GM19455 (cell line): ENCODE measurements around the gene RHOF.

Source experiments
- ATAC-seq: cut with Tn5 transposase; IDR thresholded peaks from one replicate; pipeline ENCODE4 v1.9.1; 2021; ENCODE audit not compliant: unreplicated experiment

Gene RHOF

DNA sequence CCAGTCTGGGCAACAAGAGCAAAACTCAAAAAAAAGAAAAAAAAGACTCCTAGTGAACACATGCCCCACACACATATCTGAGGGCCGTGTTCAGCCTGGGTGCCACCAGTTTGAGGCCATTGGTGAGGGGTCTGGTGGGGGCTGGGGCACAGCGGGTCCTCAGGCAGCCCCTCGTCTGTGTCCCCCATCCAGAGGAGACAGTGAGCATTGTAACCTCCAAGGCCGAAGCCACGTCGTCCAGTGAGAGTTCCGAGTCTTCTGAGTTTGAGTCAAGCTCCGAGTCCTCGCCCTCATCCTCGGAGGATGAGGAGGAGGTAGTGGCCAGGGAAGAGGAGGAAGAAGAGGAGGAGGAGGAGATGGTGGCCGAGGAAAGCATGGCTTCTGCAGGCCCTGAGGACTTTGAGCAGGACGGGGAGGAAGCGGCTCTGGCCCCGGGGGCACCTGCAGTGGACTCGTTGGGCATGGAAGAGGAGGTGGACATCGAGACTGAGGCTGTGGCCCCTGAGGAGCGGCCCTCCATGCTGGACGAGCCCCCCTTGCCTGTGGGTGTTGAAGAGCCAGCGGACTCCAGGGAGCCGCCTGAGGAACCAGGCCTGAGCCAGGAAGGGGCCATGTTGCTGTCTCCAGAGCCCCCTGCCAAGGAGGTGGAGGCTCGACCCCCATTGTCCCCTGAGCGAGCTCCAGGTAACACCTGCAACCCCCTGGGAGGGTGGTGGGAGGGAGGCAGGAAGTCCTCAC, 25.9 kb upstream of the RHOF start:
- no peak for ATAC-seq

DNA sequence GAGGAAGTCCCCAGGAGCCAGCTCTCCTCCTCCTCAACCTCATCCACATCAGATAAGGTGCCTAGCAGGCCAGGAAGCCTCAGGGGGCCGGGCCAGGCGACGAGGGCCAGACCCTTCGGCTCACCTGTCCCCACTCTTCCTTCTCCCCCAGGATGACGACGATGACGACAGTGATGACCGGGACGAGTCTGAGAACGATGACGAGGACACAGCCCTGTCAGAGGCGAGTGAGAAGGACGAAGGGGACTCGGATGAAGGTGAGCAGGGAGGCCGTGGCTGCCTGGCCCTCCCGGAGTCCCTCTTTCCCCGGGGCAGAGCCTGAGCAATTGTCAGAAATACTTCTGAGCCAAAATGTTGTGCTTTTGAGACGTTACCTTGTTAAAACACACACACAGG, 24.2 kb upstream of the RHOF start:
- no peak for ATAC-seq

DNA sequence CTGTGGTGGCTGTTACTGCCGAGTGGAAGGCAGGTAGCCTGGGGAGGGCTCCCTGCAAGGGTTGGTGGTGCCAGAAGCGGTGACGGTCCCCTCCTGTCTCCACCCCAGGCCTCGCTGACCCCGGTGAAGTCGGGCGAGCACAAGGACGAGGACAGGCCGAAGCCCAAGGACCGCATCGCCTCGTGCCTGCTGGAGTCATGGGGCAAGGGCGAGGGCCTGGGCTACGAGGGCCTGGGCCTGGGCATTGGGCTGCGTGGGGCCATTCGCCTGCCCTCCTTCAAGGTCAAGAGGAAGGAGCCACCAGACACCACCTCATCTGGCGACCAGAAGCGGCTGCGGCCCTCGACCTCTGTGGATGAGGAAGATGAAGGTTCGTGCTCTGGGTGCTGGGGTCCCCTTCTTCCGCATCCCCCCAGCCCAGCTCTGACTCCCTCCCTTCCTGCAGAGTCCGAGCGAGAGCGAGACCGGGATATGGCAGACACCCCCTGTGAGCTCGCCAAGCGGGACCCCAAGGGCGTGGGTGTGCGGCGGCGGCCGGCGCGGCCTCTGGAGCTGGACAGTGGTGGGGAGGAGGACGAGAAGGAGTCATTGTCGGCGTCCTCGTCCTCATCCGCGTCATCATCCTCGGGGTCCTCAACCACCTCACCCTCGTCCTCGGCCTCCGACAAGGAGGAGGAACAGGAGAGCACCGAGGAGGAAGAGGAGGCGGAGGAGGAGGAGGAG, 23.6 kb upstream of the RHOF start:
- ATAC-seq: no peak

DNA sequence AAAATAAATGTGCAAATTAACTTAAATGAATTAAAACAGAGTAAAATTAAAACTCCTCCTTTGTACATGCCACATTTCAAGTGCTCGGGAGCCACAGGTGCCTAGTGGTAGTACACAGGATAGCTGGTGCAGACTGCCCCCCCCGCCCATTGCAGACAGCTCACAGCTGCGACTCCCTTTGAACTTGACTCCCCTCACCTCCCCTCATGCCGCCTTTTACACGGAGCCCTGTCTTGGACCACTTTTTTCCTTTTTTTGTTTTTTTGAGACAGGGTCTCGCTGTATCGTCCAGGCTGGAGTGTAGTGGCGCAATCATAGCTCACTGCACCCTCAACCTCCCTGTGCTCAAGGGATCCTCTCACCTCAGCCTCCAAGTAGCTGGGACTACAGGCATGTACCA, 21.8 kb upstream of the RHOF start:
- ATAC-seq: no peak

DNA sequence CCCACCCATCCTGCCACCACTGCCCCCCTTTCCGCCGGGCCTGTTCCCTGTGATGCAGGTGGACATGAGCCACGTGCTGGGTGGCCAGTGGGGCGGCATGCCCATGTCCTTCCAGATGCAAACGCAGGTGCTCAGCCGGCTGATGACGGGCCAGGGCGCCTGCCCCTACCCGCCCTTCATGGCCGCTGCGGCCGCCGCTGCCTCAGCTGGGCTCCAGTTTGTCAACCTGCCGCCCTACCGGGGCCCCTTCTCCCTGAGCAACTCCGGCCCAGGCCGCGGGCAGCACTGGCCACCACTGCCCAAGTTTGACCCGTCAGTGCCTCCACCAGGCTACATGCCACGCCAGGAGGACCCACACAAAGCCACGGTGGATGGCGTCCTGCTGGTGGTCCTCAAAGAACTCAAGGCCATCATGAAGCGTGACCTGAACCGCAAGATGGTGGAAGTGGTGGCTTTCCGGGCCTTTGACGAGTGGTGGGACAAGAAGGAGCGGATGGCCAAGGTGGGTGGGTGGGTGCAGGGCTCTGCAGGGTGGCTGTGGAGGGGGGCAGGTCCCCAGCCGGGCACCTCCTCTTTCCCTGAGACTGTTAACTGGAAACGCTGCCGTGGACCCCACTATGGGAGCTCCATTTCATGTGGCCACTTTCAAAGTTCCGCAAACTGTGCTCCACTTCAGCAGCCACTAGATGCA, 21.1 kb upstream of the RHOF start:
- ATAC-seq: no peak

DNA sequence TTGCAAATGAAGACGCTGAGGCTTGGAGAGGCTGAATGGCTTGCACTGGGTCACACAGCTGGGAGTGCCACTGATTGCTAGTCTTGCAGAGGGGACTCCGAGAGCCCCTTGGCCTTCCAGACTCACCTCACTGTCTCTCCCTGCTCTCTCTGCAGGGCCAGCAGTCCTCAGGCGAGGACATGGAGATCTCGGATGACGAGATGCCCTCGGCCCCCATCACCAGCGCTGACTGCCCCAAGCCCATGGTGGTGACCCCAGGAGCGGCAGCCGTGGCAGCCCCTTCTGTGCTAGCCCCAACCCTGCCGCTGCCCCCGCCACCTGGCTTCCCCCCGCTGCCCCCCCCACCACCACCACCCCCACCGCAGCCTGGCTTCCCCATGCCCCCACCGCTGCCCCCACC, 20.5 kb upstream of the RHOF start:
- no peak for ATAC-seq

DNA sequence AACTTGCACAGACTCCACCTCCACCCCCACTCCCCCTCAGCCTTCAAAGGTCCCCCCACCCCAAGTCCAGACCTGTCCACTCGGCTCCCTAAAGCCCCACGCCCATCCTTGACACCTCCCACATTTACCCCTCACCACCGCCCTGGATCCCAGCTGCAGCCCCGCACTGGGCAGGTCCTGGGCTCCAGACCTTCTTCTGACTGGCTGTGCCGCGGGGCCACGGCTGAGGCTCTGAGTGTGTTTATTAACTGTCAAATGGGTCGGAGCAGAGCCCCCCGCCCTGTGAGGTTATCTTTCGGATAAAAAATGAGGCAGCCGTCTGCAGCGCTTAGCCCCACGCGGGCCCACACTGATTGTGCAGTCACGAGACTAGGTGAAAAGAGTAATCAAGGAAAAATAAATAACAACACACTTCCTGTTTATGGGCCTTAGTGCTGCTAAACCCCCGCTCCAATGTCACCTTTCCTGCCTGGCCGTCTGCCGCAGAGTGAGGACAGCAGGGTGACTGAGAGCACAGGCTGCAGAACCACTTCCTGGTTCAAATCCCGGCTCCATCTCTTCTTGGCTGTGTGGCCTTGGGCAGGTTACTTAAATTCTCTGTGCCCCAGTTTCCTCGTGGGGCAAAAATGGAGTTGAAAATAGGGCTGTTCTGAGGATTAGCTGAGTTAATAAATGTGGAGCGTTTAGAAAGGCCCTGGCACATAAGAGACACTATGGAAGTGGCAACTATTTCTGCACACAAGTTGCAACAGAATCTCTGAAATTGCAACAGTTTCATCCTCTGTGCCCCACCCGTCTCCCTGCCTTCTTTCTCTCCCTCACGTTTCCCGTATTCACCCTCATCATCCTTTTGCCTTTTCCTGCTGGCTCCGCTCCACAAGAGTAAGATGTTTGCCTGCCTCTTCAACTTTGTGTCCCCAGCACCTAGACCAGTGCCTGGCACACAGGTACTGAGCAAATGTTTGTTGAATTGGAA, 19.7 kb upstream of the RHOF start:
- no peak for ATAC-seq

DNA sequence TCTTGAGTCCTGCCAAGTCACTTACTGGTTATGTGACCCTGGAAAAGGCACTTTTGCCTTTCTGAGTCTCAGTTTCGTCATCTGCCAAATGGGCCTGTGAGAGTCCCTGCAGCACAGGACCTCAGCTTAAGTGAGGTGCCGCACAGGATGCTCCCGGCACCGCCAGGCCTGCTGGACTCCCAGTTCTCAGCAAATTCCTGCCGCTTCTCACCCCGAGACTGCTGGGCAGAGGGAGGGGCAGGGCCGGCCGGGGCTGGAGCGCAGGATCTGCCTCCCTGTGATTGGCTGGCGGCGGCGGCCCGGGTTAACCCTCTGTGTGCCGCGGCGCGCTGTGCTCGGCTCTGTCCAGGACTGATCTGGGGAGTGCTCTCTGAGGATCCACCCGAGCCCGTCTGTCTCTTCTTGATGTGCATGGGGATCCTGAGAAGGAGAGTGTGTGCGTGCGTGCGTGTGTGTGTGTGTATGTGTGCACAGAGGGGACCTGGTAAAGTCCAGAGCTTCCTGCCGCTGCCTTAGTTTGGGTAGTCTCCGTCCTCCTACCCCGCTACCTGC, 18.9 kb upstream of the RHOF start:
- peak; percentile 14 for ATAC-seq

DNA sequence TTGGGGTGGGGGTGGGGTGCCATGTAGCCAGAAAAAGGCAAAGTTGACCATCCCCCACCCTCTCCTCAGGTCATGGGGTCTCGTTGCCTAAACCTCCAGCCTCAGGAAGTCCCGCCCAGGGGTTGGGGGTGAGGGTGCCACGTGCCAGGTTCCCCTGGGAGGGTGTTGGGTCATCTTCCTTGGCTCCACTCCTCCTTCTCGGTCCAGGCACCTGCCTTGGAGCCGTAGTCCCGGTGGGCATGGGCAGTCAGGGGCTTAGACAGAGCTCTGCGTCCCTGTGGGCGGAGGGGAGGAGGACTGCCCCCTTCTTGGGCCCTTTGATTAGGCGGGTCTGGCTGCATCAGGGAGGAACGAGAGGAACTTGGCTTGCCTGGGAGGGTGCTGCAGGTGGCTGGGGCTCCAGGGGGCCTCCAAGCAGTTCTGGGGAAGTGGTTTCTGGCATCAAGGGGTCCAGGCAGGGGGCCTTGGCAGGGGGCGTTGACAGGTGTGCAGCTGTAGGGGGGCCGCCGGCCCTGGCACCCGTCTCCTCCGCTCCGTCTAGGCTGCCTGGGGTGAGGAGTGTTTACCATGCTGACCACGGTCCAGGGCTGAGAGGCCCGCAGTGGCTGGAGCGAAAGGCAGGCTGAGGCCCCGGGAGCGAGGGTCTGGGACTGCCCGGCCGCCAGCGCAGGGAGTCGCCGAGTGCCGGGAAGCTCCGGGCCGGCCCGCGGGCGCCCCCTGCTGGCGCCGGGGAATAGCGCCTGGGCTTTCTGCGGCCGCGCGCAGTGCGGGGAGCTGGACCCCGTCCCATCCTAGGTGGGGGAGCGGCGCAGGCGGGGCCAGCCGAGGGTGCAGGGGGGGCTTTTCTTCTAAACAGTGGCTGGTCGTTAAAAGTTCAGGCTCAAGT, 18.2 kb upstream of the RHOF start:
- ATAC-seq: peak; percentile 82

DNA sequence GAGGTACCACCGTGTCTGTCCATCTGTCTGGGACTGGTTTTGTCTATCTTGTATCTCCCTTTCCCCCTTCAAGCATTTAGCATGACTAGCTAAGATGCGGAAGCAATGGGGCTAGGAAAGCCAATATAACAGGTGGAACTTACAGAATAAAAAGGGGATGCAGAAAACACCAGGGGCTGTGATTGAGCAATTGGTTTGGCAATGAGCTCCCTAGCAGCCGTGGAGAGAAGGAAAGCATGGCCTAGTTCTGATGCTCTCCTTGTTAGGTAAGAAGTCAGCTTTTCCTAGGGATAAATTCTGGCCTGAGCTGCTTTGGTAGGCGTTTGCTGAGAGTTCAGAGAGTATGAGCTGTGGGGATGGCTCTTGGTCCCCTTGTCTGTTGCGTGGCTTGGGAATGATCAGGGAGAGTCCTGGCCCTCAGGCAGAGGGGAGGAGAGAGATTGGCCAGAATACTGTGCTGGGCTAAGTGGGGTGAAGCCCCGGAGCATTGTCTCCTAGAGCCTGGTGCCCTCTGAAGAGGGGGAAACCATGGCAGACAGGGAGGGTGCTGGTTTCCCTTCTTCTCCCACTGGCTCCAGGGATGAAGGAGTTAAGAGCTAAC, 17.4 kb upstream of the RHOF start:
- no peak for ATAC-seq

DNA sequence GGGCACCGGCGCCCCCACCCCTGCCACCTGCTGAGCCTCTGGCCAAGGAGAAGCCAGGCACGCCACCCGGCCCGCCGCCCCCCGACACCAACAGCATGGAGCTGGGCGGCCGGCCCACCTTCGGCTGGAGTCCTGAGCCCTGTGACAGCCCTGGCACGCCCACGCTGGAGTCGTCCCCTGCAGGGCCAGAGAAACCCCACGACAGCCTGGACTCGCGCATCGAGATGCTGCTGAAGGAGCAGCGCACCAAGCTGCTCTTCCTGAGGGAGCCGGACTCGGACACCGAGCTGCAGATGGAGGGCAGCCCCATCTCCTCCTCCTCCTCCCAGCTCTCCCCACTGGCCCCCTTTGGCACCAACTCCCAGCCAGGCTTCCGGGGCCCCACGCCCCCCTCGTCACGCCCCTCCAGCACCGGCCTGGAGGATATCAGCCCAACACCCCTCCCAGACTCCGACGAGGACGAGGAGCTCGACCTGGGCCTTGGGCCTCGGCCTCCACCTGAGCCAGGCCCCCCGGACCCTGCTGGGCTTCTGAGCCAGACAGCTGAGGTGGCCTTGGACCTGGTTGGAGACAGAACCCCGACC, 16.8 kb upstream of the RHOF start:
- ATAC-seq: no peak

DNA sequence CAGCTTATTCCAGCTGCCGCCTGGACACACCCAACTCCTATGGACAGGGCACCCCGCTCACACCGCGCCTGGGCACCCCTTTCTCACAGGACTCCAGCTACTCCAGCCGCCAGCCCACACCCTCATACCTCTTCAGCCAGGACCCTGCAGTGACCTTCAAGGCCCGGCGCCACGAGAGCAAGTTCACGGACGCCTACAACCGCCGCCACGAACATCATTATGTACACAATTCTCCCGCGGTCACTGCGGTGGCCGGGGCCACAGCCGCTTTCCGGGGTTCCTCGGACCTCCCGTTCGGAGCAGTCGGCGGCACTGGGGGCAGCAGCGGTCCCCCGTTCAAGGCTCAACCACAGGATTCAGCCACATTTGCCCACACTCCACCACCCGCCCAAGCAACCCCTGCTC, 16.2 kb upstream of the RHOF start:
- no peak for ATAC-seq

DNA sequence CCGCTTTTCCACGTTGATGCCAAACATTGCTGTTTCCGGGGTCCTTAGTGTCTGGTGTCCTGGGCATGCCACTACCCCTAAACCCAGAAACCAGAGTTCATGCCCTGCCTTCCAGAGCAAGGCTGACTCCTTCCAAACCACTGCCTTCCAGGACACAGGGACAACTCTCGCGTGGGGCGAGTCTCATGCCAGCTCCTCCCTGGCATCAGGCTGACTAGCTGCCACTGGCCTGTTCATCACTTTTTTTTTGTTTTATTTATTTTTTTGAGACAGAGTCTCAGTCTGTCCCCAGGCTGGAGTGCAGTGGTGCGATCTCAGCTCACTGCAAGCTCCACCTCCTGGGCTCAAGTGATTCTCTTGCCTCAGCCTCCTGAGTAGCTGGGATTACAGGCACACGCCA, 15.1 kb upstream of the RHOF start:
- no peak for ATAC-seq

DNA sequence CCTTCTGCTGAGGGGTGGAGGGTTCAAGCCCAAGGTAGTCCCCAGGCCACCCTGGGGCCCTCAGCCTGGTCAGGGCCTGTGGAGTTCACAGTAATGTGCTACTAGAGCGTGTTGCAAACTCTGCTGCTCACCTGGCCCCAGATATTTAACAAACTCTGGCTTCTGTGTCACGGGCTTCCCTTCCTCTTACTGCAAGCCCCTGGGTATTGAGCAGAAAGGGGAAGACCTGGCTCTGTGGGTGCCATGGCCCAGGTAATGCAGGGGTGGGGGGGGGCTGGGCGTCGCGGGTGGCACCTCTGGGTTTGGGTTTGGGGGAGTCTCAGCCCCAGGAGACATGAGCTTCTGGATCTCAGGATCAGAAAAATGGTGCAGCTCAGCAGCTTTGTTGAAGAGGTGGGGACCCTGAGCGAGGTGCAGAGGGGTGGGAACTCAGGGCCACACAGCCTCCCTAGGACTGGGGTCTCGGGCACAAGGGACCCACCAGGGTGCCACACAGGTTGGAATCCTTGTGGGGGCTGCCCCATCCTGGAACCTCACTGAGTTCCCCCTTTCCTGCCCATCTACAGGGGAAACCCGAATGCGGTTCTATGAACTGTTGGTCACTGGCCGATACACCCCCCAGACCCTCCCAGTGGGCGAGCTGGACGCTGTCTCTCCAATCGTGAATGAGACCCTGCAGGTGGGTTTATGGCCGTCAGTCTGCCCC, 14.3 kb upstream of the RHOF start:
- ATAC-seq: no peak

DNA sequence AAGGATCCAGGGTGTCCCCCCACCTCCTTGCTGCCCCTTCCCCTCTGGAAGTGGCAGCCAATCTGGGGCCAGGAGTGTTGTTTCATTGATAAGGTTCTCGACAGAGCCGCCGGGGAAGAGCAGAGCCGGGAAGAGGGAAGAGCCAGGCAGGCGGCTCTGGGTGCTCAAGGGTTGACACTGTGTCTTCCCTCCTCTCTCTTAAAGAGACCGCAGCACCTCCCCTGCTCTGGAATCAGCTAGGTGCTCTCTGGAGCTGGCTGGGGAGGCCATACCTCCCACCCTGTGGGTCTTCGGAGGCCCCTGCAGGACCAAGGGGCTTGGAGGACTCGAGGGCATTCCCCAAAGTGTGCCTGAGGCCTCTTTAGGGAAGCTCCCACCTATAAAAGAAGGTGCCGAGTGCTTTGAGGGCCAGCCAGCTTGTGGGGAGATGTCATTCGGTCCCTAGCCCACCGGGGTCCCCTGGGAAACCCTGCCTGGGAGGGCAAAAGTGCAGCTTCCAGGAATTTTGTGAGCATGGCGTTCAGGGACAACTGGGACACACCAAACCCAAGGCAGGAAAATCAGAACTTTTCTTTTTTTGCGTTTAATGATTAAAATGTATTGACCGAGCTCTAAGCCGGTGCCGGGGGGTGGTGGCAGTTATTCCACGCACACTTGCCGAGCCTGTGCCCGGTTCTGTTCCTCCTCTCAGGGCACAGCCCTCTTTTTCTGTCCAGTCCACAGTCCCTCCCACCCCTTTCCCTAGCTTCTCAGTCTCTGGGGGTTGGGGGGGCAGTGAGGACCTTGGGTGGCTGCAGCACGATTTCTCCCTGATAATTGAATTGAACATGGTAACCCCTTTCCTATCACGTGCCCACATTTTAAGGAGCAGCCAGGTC, 13.3 kb upstream of the RHOF start:
- ATAC-seq: no peak

DNA sequence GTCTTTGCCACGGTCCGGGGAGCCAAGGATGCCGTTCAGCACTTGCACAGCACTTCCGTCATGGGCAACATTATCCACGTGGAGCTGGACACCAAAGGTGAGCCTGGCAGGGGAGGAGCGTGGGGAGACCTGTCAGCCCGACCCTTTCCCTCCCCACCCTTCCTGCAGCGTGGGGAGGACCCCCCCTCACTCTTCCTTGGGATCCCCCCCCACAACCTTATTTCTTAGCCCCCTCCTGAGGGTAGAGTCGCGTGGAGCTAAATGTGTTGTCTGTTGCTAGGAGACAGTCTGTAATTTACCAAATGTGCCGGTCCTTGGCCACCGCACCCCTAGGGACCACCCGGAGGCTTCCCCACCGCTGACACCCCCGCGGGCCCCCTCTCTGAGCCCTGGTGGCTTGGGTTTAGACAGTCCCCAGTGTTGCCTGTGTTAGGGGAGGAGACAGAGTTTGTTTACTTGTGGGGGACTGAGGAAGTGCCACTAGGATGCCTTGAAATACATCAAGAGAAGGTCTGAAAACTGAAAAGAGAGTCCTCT, 12.6 kb upstream of the RHOF start:
- ATAC-seq: no peak
